GM18867 (cell line): ENCODE measurements around the gene ADGRL2.
"Not testable (repeated sequence)": the region's sequence is repeated elsewhere in the genome, so short reads cannot be mapped to it uniquely, and the experiment has no call there.

Source experiments
- ATAC-seq: cut with Tn5 transposase; IDR thresholded peaks from one replicate; pipeline ENCODE4 v1.9.1; 2021; ENCODE audit warnings: mild to moderate bottlenecking, moderate library complexity; ENCODE audit not compliant: unreplicated experiment

ADGRL2 gene

GRCh38 chr1:81846630-81847029 lies 45.9 kb downstream of the ADGRL2 start:
- no peak for ATAC-seq

GRCh38 chr1:81847063-81847462 lies 46.3 kb downstream of the ADGRL2 start:
- ATAC-seq, result no peak

GRCh38 chr1:81848880-81849682 lies 48.3 kb downstream of the ADGRL2 start:
- ATAC-seq, result no peak

GRCh38 chr1:81850031-81850430 lies 49.3 kb downstream of the ADGRL2 start:
- no peak for ATAC-seq

GRCh38 chr1:81850495-81850894 lies 49.8 kb downstream of the ADGRL2 start:
- ATAC-seq, result no peak

GRCh38 chr1:81851217-81851616 lies 50.5 kb downstream of the ADGRL2 start:
- no peak for ATAC-seq

GRCh38 chr1:81852961-81853360 lies 52.2 kb downstream of the ADGRL2 start:
- no peak for ATAC-seq

GRCh38 chr1:81867235-81867634 lies 66.5 kb downstream of the ADGRL2 start:
- no peak for ATAC-seq

- no peak for ATAC-seq
These were observed 68.6 kb downstream of the ADGRL2 start for GRCh38 chr1:81869307-81869706.

- ATAC-seq, result not testable (repeated sequence)
These were observed 70.4 kb downstream of the ADGRL2 start for GRCh38 chr1:81871091-81871490.

GRCh38 chr1:81873946-81874345 lies 73.2 kb downstream of the ADGRL2 start:
- ATAC-seq, result no peak

GRCh38 chr1:81874461-81874860 lies 73.7 kb downstream of the ADGRL2 start:
- ATAC-seq, result no peak

GRCh38 chr1:81874940-81875339 lies 74.2 kb downstream of the ADGRL2 start:
- ATAC-seq, result no peak

GRCh38 chr1:81876901-81877733 lies 76.4 kb downstream of the ADGRL2 start:
- no peak for ATAC-seq

- no peak for ATAC-seq
These were observed 77.2 kb downstream of the ADGRL2 start for GRCh38 chr1:81877940-81878339.

- ATAC-seq, result no peak
These were observed 77.8 kb downstream of the ADGRL2 start for GRCh38 chr1:81878538-81878937.

GRCh38 chr1:81880781-81881180 lies 80.0 kb downstream of the ADGRL2 start:
- no peak for ATAC-seq

- ATAC-seq, result no peak
These were observed 84.6 kb downstream of the ADGRL2 start for GRCh38 chr1:81885291-81885690.

GRCh38 chr1:81886292-81886691 lies 85.6 kb downstream of the ADGRL2 start:
- ATAC-seq, result not testable (repeated sequence)

GRCh38 chr1:81887421-81888144 lies 86.8 kb downstream of the ADGRL2 start:
- no peak for ATAC-seq

GRCh38 chr1:81889166-81889565 lies 88.4 kb downstream of the ADGRL2 start:
- no peak for ATAC-seq
